ENCODE measurements around the gene CUEDC1. TPM values are rescaled to one million over a fixed set of nuclear protein-coding genes. Genes with fewer than 3 reads are reported as not detected.

CUEDC1 gene
- total and polyA plus RNA-seq, 8 donors: 16.5 to 30.4 (median 21.7) TPM

DNA sequence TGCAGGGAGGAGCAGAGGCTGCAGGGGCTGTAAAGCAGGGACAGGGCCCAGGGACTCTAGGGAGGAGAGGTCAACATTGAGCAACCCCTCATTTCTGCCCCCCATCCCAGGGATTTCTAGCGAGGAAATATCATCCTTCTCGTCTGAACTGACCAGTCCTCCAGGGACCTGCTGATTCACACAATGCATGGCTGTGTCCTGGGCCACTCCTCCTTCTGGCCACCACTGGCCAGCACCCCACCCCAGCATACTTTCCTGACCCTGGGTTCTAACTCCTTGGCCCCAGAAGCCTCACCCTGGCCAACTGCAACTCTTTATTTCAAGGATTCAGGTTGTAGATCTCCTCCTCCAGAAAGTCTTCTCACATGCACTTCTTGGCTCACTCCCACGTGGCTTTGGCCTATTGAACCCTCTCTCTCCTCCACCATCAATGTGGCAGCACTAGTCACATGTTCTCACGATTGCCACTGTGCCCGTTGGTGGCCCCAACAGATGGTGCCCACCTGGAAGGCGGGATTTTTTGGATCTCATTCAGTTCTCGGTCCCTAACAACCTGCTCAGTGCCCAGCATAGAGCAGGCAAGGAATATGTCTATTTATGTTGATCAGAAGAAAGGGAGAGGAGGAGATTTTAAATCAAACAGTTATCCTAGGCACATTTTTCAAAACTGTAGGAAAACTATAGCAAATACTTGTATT is 41.5 kb downstream of the CUEDC1 start:
- Histone ChIP-seq H3K9me3 (no peaks in the 10 kb centered on the region), H3K4me1 (peaks cover 11 to 29% (median 13%) of the 10 kb centered on the region in 3 donors), H3K4me3 (no peak overlapping the region), H3K27me3 (no peaks in the 10 kb centered on the region), H3K36me3 (no peaks in the 10 kb centered on the region), H3K27ac (peak overlapping the region in 2 of 4 donors; percentile 87 to 89)
- no peak for ATAC-seq
- no peak for FAIRE-seq
- no peak for TF ChIP-seq CTCF (IDR thresholded peaks at IDR 0.05)
- intact Hi-C loops (cut with DNase I): no loop called here
- 70 to 72% methylated on average over 7 of the region's 7 CpGs for WGBS, 2 donors
- no peak for DNase-seq

DNA sequence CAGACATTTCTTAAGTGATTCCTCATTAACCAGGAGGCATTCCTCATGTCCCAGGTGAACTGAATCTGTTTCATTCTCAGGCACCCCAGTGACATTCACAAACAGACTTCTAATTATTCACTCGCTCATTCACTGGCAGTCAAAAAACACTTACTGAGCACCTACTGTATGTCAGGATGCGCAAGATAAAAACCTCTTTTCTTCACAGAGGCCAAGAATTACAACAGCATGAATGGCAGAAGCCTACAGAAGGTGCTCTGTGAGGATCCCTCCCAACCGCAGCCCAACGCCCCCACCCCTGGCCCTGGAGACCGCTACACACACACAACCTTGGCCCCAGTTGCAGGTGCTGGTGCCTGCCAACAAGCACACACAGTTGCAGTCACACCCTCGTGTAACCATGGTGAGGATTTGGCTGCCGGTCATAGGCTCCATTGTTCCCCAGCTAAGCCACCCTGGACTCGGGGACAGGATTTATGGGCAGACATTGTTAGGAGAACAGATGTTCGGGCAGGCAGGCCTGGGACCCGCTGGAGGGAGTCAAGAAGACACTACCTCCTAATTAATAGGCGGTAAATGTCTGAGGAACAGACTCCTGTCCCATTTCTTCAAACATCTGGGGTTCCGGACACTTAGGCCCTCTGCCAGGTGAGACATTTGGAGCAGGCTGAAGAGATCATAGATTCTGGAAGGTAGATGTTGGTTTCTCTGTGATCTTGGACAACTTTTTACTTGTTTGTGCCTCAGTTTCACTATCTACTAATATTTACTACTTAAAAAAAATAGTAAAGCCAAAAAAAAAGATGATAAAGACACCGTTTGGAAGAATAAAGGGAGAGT is 43.2 kb downstream of the CUEDC1 start:
- H3K4me3 ChIP-seq: peak overlapping the region in 2 of 4 donors; percentile 24 to 29
- intact Hi-C loops (cut with DNase I): no loop called here
- H3K27ac ChIP-seq: peak overlapping the region; percentile 72 to 89 (median 82)
- DNase-seq (peak; percentile 88 to 99 (median 97)), FAIRE-seq (no peak), ATAC-seq (peak; percentile 96 to 97 (median 97))
- no peaks in the 10 kb centered on the region for H3K9me3 ChIP-seq
- no peaks in the 10 kb centered on the region for H3K27me3 ChIP-seq
- peaks cover 11 to 16% (median 13%) of the 10 kb centered on the region in 3 donors for H3K4me1 ChIP-seq
- no peak for TF ChIP-seq CTCF (IDR thresholded peaks at IDR 0.05)
- no peaks in the 10 kb centered on the region for H3K36me3 ChIP-seq
- 10 to 13% methylated on average over 13 of the region's 13 CpGs for WGBS, 2 donors

DNA sequence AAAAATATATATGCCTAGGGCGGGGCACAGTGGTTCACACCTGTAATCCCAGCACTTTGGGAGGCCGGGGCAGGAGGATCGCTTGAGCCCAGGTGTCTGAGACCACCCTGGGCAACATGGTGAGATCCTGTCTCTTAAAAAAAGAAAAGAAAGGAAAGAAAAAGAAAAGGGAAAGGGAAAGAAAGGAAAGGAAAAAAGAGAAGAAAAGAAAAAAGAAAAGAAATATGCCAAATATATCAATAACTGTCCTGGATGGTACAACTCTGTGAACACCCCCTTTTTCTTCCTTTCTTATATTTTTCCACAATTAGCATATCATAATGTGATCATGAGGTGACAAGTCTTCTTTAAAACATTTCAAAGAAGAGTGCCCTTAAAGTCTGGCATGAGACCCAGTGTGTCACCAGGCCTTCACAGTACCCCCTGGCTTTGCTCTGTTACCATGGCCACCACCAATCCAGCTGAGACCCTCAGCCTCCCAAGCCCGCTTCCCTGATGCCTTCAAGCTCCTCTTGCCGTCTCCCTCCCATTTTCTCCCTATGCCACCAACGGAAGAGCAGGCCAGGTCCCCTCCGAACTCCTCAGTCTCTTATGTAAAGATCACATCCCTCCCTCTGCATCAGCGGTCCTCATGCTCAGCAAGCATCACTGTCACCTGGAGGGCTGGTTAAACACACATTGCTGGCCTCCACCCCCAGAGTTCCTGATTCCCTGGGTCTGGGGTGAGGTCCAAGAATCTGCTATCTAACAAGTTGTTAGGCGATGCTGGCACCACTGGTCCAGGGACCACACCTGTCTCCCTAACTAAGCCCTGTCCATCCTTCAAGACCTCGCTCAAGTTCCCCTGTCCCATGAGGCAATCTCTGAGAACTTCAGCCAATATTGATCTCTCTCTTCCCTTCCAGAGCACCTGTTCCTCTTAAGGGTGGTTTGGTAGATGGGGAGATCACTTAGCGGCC is 44.5 kb downstream of the CUEDC1 start:
- Histone ChIP-seq H3K27ac (peak overlapping the region; percentile 72 to 89 (median 82)), H3K36me3 (no peaks in the 10 kb centered on the region), H3K9me3 (no peaks in the 10 kb centered on the region), H3K27me3 (no peaks in the 10 kb centered on the region), H3K4me3 (no peak overlapping the region), H3K4me1 (peaks cover 11 to 16% (median 13%) of the 10 kb centered on the region in 3 donors)
- no peak for FAIRE-seq
- TF ChIP-seq CTCF (IDR thresholded peaks at IDR 0.05): no peak
- no peak for ATAC-seq
- DNase-seq: peak in 1 of 6 donors; percentile 17
- intact Hi-C loops (cut with DNase I): no loop called here
- 85 to 86% methylated on average over 11 of the region's 11 CpGs for WGBS, 2 donors

DNA sequence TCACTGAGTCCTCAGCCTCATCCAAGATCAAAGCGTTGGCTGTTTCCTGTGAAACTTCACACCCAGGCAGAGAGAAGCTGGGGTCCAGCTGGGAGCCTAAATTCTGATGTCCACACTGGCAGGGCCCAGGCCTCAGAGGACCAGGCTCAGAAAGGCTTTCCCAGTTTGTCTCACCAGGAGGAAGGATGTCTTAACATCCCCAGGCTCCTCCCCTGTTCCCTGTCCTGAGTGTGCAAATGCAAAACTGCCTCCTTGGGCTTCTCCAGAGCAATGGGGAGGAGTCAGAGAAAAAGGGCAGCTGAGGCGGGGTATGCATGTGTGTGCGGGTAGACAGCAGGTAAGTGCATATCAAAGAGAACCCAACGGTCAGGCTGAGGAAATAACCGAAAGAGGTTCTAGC is 45.7 kb downstream of the CUEDC1 start:
- TF ChIP-seq CTCF (IDR thresholded peaks at IDR 0.05): no peak
- peaks cover 11 to 15% (median 13%) of the 10 kb centered on the region in 3 donors for H3K4me1 ChIP-seq

More for the DNA sequence above, 45.7 kb downstream of the CUEDC1 start:
- FAIRE-seq: no peak
- Histone ChIP-seq H3K27ac (no peak overlapping the region), H3K4me3 (no peak overlapping the region), H3K27me3 (no peaks in the 10 kb centered on the region), H3K9me3 (no peaks in the 10 kb centered on the region), H3K36me3 (no peaks in the 10 kb centered on the region)
- WGBS, 2 donors: 87 to 93% methylated on average over 5 of the region's 5 CpGs
- intact Hi-C loops (cut with DNase I): no loop called here
- no peak for ATAC-seq
- DNase-seq: peak in 1 of 6 donors; percentile 13
